GM21423 (cell line): Measurements from ENCODE around the gene RRBP1.

Source experiments
- ATAC-seq: cut with Tn5 transposase; IDR thresholded peaks from one replicate; pipeline ENCODE4 v1.9.1; 2021; ENCODE audit warnings: mild to moderate bottlenecking, moderate library complexity; ENCODE audit not compliant: unreplicated experiment

Gene RRBP1

GRCh38 chr20:17650301-17651128 is 31.5 kb downstream of the RRBP1 start:
- ATAC-seq: no peak

DNA sequence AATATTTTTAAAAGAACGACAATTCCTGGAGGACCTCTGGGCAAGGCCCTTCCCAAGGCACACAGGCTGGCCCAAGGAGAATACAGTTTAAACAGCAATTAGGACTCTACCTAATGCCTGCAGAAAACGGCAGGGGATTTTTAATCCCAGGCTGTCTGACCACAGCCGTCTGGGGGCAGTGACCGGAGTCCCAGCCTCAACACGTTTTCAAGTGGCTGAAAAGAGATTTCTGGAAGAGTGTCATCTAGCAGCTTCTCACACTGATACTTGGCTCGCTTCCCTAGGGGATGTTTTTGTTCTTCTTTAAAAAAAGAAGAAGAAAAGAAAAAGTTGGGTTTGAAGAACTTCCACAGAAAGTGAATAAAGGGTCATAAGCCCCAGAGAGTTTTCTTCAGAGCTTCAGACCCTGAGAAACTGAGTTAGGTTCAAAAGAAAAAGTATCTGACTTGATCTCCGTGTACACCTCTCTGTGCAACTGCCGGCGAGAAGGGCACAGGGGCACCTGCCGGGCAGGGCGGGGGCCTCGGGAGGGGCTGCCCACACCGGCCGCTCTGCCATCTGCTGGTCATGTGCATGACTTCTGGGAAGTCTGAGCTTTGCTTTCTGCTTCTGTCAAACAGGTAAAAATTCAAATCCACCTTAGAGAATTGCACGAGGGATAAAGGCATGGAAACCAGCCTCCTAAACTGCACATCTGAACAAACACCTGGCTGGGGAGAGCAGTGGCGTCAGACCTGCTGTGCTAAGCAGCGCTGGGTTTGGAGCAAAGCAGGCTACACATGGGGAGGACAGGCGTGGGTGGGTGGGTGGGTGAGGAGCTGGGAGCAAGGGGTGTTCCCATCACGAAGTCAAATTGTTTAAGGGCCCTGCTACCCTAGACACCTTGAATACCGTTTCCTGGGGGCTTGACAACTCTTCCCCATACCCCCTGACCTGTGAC is 33.0 kb downstream of the RRBP1 start:
- ATAC-seq: no peak

DNA sequence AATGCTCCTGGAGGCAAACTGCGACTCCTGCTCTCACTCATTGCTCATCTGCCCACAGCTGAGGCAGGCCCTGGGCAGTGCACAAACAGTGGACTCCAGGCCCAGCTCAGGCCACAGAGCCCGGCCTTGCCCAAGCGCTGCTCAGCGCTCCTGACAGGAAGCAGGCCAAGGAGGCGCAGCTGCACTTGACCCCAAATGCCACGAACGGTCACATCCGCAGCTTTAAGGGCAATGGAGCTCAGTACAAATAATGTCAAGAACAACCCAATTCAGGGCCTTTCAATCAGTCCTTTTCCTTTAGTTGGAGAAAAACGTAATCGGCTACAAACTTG is 33.8 kb downstream of the RRBP1 start:
- peak; percentile 38 for ATAC-seq

GRCh38 chr20:17647391-17648314 is 34.4 kb downstream of the RRBP1 start:
- no peak for ATAC-seq

DNA sequence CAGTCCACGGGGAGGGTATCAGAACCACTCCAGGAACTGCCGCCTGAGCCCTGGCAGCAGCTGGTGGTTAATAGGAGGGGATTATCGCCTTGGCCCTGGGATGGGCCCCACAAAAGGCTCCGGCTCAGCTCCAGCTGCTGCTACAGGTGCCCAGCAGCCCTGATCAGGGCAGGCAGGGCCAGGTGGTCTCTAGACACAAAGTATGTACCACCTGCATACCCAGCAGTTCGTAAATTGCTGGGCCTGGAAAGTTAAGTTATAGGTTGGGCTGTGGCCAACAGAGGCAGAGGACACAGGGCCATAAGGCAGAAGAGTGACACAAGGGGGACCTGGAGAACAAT is 35.1 kb downstream of the RRBP1 start:
- no peak for ATAC-seq

DNA sequence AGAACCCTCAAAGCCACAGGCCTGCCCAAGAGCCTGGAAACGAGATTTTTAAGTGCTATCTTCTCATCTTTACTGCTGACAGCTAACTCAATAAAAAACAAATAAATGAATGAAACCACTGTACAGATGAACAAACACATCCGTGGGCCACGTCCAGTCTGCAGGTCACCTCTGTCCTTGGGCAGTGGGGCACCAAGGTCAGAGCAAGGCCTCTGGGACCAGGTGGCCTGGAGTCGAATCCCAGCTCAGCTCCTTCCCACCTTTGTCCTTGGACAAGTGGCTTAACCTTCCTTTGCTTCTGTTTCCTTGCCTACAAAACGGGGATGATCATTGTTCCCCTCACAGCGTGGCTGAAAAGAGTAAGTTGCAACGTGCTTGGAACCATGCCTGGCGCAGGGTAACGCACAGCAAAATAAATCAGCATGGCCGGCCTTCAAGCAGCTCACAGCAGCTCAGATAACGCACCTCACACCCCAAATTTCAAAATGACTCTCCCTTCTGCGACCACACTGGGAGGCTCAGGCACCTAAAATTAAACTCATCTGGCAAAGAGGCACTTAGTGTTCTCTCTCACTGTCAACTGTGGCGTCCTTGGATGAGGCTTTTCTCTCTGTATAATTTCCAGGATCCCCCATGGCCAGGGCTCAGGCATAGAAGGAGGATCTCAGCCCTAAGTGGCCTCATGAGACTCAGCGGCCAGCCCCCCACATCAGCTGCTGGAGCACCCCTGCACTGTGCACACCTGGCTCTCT is 35.7 kb downstream of the RRBP1 start:
- no peak for ATAC-seq

DNA sequence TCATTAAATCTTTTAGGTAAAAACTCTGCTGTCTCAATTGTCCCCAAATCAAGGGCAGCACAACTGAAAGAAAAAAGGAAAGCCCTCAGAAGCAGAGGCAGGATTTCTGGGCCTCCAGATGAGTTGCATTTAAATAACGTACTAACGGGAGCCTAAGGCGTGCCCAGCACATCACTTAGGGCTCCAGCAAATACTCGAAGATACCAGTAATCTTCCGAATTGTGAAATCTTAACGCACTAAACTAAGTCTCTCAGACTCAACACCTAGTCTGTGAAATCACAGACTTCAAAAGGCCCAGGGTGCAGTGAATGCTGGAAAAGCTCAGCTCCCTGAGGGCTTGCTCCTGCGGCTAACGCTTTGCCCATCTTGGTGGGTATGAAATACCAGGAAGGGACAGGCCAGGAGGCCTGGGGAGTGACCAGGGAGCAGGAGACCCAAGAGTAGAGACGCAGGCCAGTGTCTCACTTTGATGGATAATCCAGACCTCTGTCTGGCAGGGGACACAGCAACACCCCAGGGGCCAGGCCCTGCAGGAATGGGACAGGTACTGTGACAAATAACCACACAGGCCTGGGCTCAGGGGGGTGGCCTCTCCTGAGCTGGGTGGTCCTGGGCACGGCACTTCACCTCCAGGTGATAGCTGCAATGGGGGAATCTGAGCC is 36.4 kb downstream of the RRBP1 start:
- no peak for ATAC-seq

- no peak for ATAC-seq
These were observed 37.0 kb downstream of the RRBP1 start for GRCh38 chr20:17645010-17645409.

GRCh38 chr20:17644451-17644850 is 37.6 kb downstream of the RRBP1 start:
- no peak for ATAC-seq

- no peak for ATAC-seq
These were observed 38.4 kb downstream of the RRBP1 start for GRCh38 chr20:17643531-17644188.

GRCh38 chr20:17642404-17643269 is 39.4 kb downstream of the RRBP1 start:
- no peak for ATAC-seq

DNA sequence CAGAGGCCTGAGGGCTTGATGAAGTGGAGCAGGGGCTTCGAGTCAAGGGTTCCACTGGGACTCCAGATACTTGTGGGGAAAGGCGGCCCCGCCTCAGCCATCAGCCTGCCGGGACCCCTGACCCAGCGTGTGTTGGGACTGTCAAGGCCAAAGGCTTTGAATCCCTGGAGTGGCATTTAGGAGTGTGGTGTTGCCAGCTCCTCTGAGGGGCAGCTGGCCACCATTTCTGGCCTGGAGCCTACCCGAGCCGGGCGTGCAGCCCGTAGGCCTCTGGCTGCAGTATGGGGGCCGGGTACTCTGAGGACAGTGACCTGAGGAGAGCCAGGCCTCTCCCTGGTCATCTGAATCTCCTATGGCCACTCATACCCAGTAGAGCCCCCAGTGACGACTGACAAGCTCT is 40.0 kb downstream of the RRBP1 start:
- no peak for ATAC-seq

GRCh38 chr20:17641520-17641964 is 40.5 kb downstream of the RRBP1 start:
- no peak for ATAC-seq

DNA sequence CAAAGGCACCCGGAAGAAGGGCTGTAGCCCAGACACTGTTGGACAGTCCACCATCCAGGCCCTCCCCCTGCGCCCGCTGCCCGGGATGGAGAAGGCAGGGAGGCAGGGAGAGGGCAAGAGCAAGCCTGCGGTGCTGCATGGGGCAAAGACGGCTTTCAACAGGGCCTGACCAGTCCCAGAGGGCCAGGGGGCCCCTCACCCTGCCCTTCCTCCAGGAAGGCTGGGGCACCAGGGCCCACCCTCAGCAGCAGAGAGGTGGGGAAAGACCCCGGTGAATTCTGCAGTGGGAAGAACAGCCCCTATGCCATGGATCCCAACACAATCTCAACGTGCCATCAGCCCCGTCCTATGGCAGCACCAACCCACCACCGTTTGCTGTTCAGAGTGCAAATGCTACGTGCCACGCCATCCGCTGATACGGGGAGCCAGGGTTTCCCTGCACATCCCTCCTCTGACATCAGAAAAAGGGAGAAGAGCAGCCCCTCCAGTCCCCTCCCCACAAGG is 41.1 kb downstream of the RRBP1 start:
- no peak for ATAC-seq

DNA sequence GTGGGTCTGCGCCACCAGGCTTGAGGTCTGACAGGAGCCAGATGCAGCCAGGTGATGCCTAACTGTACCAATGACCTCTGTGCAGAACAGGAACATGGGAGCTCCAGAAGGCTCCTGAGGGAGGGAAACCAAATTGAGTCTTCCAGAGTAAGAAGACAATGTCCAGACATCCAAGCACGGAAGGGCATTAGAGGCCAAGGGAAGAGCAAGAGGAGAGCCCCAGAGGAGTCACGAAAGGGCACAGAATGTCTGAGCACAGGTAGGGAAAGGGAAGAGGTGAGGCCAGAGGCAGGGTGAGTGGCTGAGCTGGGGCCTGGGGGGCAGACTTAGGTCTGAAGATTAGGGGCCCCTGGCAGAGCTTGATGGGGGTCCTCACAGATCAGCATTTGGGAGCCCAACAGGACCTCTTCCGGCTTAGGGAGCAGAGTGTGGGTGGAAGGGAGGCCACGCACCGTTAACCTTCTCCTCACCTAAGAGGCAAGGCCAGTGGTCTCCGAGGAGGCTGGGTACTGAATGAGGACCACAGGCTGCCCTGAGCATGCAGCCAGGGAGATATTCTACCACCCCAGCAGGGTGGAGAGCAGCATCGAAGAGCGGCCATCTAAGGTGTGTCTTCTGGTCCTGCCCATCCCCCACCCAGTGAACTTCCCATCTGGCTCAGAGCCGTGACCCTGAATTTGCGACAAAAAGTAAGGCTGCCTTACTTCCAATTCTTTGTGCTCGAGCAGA is 41.7 kb downstream of the RRBP1 start:
- ATAC-seq: no peak

DNA sequence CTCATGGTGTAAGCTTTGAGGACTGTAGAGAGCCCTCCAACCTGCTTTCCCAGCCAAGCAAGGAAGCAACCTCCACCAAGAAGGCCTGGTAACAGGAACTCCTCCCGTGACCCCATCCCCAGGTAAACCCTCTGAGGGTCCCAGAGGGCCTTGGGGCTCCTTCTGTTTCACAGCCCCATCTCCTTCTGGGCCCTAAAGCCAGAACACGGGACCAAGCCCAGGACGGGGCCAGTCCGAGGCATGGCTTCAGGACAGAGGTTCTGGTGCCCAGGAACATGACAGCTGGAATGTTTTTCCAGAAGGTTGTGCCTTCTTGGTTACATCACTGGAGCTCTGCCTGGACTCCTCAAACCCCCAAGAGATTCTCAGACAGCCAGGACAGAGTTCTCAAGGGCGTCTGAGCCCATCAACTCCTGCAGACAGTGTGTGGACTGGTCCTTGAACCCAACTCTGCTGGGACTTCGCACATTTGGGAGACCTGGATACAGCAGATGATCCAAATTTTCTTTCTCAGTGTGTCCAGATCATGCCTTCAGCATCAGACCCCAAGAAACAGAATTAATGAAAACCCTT is 43.1 kb downstream of the RRBP1 start:
- ATAC-seq: no peak

GRCh38 chr20:17637985-17638640 is 43.9 kb downstream of the RRBP1 start:
- no peak for ATAC-seq
